Cardiac fibroblast (primary cell): ENCODE results near the gene VPS41.
A peak's percentile ranks its signal among the peaks of the same experiment; 100 is the strongest.
"Not testable (repeated sequence)": the region's sequence is repeated elsewhere in the genome, so short reads cannot be mapped to it uniquely, and the experiment has no call there.

ENCODE experiments used
- DNase-seq, 2 donors: peaks; one replicate each; pipeline versions ENCODE4 v3.0.0 to v3.0.0-alpha.2; 2010; ENCODE audit warnings: low read depth in 2 of 2
- H3K4me3 ChIP-seq, 2 donors: replicated peaks in 1 of 2; 1 replicate in 1 of 2; 2 replicates in 1 of 2; pipeline ENCODE4 v1.5.1; 2011; ENCODE audit warnings: low read depth in 2 of 2, low read length in 2 of 2, mild to moderate bottlenecking in 2 of 2, moderate library complexity in 1 of 2
- TF ChIP-seq, protein P1 (sequence below): IDR thresholded peaks from one replicate; pipeline ENCODE4 v1.5.1; 2011; ENCODE audit warnings: low read depth, mild to moderate bottlenecking, low read length, inconsistent platforms

VPS41 gene

DNA sequence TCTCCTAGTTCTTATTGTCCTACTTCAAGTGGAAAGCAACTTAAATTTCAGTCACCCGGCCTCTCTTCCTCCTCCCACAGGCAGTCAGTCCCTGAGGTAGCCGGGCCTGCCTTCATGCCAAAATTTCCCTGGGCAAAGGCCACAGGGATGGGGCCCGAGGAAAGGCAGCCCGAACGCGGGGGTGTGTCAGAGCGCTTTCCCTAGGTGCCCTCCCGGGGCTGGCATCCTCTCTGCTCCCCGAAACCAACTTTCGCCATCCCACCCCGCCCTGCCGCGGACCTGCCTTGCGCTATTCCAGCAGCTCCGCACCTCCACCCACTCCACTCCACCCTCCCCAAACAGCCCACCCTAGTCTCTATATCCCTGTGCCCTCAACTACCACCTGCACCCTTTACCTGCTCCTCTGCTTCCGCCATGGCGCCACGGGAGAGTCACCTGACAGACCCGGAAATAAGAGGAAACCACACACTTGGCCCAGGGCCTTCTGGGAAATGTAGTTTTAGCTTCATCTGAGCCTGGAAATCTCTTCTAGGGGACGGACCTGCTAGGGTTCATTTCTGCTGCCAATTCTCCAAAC lies at the start of gene VPS41:
TSS of gene VPS41 (minus strand) at position 433 of the 577 bp plus-strand sequence. CDS start at position 416, 17 bp downstream.
- DNase-seq: peak; percentile 74 to 77
- TF ChIP-seq, protein P1, sequence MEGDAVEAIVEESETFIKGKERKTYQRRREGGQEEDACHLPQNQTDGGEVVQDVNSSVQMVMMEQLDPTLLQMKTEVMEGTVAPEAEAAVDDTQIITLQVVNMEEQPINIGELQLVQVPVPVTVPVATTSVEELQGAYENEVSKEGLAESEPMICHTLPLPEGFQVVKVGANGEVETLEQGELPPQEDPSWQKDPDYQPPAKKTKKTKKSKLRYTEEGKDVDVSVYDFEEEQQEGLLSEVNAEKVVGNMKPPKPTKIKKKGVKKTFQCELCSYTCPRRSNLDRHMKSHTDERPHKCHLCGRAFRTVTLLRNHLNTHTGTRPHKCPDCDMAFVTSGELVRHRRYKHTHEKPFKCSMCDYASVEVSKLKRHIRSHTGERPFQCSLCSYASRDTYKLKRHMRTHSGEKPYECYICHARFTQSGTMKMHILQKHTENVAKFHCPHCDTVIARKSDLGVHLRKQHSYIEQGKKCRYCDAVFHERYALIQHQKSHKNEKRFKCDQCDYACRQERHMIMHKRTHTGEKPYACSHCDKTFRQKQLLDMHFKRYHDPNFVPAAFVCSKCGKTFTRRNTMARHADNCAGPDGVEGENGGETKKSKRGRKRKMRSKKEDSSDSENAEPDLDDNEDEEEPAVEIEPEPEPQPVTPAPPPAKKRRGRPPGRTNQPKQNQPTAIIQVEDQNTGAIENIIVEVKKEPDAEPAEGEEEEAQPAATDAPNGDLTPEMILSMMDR: no peak
- H3K4me3 ChIP-seq: peak within 1 kb of the TSS; percentile 93 to 95

DNA sequence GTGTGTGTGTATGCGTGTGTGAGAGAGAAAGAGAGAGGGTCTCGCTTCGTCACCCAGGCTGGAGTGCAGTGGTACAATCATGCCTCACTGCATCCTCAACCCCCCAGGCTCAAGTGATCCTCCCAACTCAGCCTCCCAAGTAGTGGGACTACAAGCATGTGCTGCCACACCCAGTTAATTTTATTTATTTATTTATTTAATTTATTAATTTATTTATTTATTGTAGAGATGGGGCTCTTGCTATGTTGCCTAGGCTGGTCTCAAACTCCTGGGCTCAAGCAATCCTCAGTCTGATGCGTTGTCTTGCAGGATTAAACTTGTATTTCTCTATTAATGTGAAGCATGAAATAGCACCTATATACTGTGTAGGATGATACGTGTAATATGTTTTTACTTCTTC lies 46.9 kb upstream of the VPS41 start:
- H3K4me3 ChIP-seq: no peak overlapping the region
- no peak for DNase-seq

GRCh38 chr7:38953971-38954370 lies 45.0 kb upstream of the VPS41 start:
- no peak overlapping the region for H3K4me3 ChIP-seq
- TF ChIP-seq, protein P1: no peak
- DNase-seq: no peak

More for the DNA sequence above, 46.9 kb upstream of the VPS41 start:
- TF ChIP-seq, protein P1: no peak

DNA sequence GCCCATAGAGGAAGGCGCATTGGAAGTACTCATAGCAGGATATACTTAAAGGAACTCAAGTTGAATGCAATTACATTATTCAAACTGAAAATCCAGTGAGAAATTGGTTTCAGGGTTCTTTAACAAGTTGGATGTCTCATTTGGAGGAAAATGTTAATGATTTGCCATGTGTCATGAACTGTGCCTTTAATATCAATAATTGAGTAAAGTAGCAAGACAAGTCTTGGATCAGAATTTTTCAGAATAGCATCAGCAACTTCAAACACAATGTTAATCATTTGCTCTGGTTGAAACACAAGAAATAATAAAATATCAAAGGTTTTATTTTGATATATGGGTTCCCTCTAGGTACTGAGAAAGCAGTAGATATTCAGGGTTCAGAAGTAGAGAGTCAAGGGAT lies 44.2 kb upstream of the VPS41 start:
- DNase-seq: no peak
- TF ChIP-seq, protein P1: no peak
- no peak overlapping the region for H3K4me3 ChIP-seq

GRCh38 chr7:38951213-38951612 lies 42.2 kb upstream of the VPS41 start:
- H3K4me3 ChIP-seq: no peak overlapping the region
- DNase-seq: no peak
- TF ChIP-seq, protein P1: no peak

DNA sequence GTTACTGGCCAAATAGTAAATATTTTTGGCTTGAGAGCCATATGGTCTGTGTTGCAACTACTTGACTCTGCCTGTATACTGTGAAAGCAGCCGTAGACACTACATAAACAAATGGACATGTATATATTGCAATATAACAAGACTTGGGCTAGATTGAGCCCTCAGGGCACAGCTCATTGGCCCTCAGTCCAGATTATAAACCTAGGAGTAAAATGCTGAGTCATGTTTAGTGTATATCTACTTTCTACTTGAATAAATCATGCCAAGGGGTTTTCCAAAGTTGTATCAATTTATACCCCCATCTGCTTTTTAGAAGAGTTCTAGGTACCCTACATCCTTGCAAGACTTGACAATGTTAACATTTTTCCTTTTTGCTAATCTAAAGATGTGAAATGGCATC lies 41.3 kb upstream of the VPS41 start:
- TF ChIP-seq, protein P1: no peak
- peak in 1 of 2 donors; percentile 17 for DNase-seq

DNA sequence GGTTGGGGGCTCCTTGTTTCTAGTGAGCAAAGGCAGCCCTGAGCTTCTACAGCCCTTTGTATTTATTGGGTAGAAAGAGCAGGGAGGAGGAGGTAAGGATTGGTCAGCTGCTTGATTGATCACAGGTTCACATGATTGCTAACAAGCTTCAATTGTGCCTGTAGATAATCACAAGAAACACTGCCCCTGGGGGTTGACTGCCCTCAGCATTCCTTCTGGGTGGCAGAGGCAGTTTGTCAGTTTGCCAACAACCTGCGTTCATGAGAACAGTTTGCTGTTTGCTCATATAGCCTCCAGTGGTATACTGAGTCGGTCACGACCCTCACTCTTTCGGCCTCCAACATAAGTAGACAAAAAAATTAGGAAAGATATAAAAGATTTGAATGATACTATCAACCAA lies 38.5 kb upstream of the VPS41 start:
- not testable (repeated sequence) for DNase-seq, H3K4me3 ChIP-seq

More for the DNA sequence above, 41.3 kb upstream of the VPS41 start:
- no peak overlapping the region for H3K4me3 ChIP-seq
